ENCODE measurements around the gene GCDH. TPM values are rescaled to one million over a fixed set of nuclear protein-coding genes. Genes with fewer than 3 reads are reported as not detected.
"Not testable (repeated sequence)": the region's sequence is repeated elsewhere in the genome, so short reads cannot be mapped to it uniquely, and the experiment has no call there.

GCDH gene
- total RNA-seq, 2 donors from 2014 or later: 58.1 to 62.9 TPM

GRCh38 chr19:12913011-12913561 lies 22.1 kb downstream of the GCDH start:
- no peaks in the 10 kb centered on the region for H3K36me3 ChIP-seq (ENCODE audit: control insufficient read depth, insufficient read depth, low read length)
- DNase-seq: peak; percentile 92
- H3K9ac ChIP-seq (ENCODE audit: extremely low read depth, low read length, poor library complexity, severe bottlenecking): no peak overlapping the region
- no peak for TF ChIP-seq CTCF (conservative IDR thresholded peaks at IDR 0.05)
- H3K4me1 ChIP-seq (ENCODE audit: control insufficient read depth, insufficient read depth, low read length): peaks cover 6% of the 10 kb centered on the region
- Mint-ChIP-seq H3K27me3 (ENCODE audit: insufficient read depth) (peaks cover 3% of the 10 kb centered on the region), H3K4me3 (peak overlapping the region; percentile 45), H3K36me3 (ENCODE audit: low read depth) (no peaks in the 10 kb centered on the region), H3K27ac (peak overlapping the region; percentile 97), H3K4me1 (peaks cover 22% of the 10 kb centered on the region), H3K9me3 (no peaks in the 10 kb centered on the region)
- H3K4me3 ChIP-seq (ENCODE audit: low read length): no peak overlapping the region
- H3K27ac ChIP-seq (ENCODE audit: low read depth, low read length): peak overlapping the region; percentile 61
- WGBS, 2 experiments (ENCODE audit: insufficient coverage in 1 of 2, insufficient read length in 1 of 2): 66 to 73% methylated on average over 19 to 22 of the region's 22 CpGs
- no peaks in the 10 kb centered on the region for H3K9me3 ChIP-seq (ENCODE audit: control insufficient read depth, low read length)
- H3K27me3 ChIP-seq (ENCODE audit: control insufficient read depth, insufficient read depth, low read length, poor library complexity, severe bottlenecking): no peaks in the 10 kb centered on the region

- H3K9me3 Mint-ChIP-seq: peaks cover 7% of the 10 kb centered on the region
- no peak overlapping the region for H3K9ac ChIP-seq (ENCODE audit: extremely low read depth, low read length, poor library complexity, severe bottlenecking)
- TF ChIP-seq CTCF (conservative IDR thresholded peaks at IDR 0.05): no peak
- H3K4me1 ChIP-seq (ENCODE audit: control insufficient read depth, insufficient read depth, low read length): peaks cover 6% of the 10 kb centered on the region
- H3K4me1 Mint-ChIP-seq: peaks cover 22% of the 10 kb centered on the region
- no peak overlapping the region for H3K4me3 ChIP-seq (ENCODE audit: low read length)
- peak overlapping the region; percentile 45 for H3K4me3 Mint-ChIP-seq
- no peaks in the 10 kb centered on the region for H3K36me3 ChIP-seq (ENCODE audit: control insufficient read depth, insufficient read depth, low read length)
- H3K27ac Mint-ChIP-seq: peak overlapping the region; percentile 97
- DNase-seq: peak; percentile 64
- 87 to 96% methylated on average over 9 to 11 of the region's 12 CpGs for WGBS, 2 experiments (ENCODE audit: insufficient coverage in 1 of 2, insufficient read length in 1 of 2)
- H3K9me3 ChIP-seq (ENCODE audit: control insufficient read depth, low read length): no peaks in the 10 kb centered on the region
- peaks cover 12% of the 10 kb centered on the region for H3K27me3 Mint-ChIP-seq (ENCODE audit: insufficient read depth)
- H3K27ac ChIP-seq (ENCODE audit: low read depth, low read length): no peak overlapping the region
- no peaks in the 10 kb centered on the region for H3K27me3 ChIP-seq (ENCODE audit: control insufficient read depth, insufficient read depth, low read length, poor library complexity, severe bottlenecking)
- H3K36me3 Mint-ChIP-seq (ENCODE audit: low read depth): no peaks in the 10 kb centered on the region
Measured at GRCh38 chr19:12913851-12914690, 23.1 kb downstream of the GCDH start.

- H3K9ac ChIP-seq (ENCODE audit: extremely low read depth, low read length, poor library complexity, severe bottlenecking); DNase-seq; H3K9me3 ChIP-seq (ENCODE audit: control insufficient read depth, low read length); H3K27ac ChIP-seq (ENCODE audit: low read depth, low read length); H3K27ac Mint-ChIP-seq; H3K36me3 Mint-ChIP-seq (ENCODE audit: low read depth); H3K27me3 ChIP-seq (ENCODE audit: control insufficient read depth, insufficient read depth, low read length, poor library complexity, severe bottlenecking); H3K36me3 ChIP-seq (ENCODE audit: control insufficient read depth, insufficient read depth, low read length); H3K4me1 ChIP-seq (ENCODE audit: control insufficient read depth, insufficient read depth, low read length); H3K4me3 Mint-ChIP-seq; H3K4me3 ChIP-seq (ENCODE audit: low read length): not testable (repeated sequence)
- peaks cover 22% of the 10 kb centered on the region for H3K4me1 Mint-ChIP-seq
- 79 to 94% methylated on average over 3 to 4 of the region's 4 CpGs for WGBS, 2 experiments (ENCODE audit: insufficient coverage in 1 of 2, insufficient read length in 1 of 2)
- peaks cover 13% of the 10 kb centered on the region for H3K27me3 Mint-ChIP-seq (ENCODE audit: insufficient read depth)
- peaks cover 10% of the 10 kb centered on the region for H3K9me3 Mint-ChIP-seq
Measured at GRCh38 chr19:12915860-12916259, 24.9 kb downstream of the GCDH start.
